Panc1 (cell line): ENCODE measurements around the gene SAP30. TPM values are rescaled to one million over a fixed set of nuclear protein-coding genes. Genes with fewer than 3 reads are reported as not detected.
A peak's percentile ranks its signal among the peaks of the same experiment; 100 is the strongest.

Experiments used
- ATAC-seq: fragments of 200-7000 bp; cut with Tn5 transposase; 2 replicates; pipeline ENCODE4 v1.9.1; 2020; ENCODE audit warnings: mild to moderate bottlenecking, moderate library complexity
- BruUV-seq: library from RNA; stranded (reverse); fragments of 400-500 nt; replicated peaks from 2 replicates; lab custom pipeline; 2021; lab: Mats Ljungman, UMichigan
- CTCF ChIA-PET: fragments of 300-600 bp; sonication (Branson Sonifier 250); formaldehyde crosslinking; loops from one replicate; lab custom pipeline; 2022; ENCODE audit warnings: antibody characterized with exemption; lab: Charles Lee
- POLR2A ChIA-PET: fragments of 300-600 bp; sonication (Branson Sonifier 250); formaldehyde crosslinking; loops from one replicate; lab custom pipeline; 2022; ENCODE audit warnings: antibody characterized with exemption; lab: Charles Lee
- DNase-seq: peaks from one replicate; pipeline ENCODE4 v3.0.0-alpha.2; 2010; ENCODE audit warnings: low read depth, low spot score
- H3K27ac ChIP-seq: 2 replicates; pipeline ENCODE4 v1.5.1; 2011; ENCODE audit warnings: mild to moderate bottlenecking, low read length, inconsistent platforms
- H3K27me3 ChIP-seq: fragments of 200-500 bp; sonication (Bioruptor generic); 2 replicates; pipeline ENCODE4 v1.6.0; 2014; ENCODE audit warnings: low read length, inconsistent platforms; ENCODE audit not compliant: control insufficient read depth, insufficient read depth
- H3K36me3 ChIP-seq: fragments of 200-500 bp; sonication (Bioruptor generic); 2 replicates; pipeline ENCODE4 v1.5.1; 2014; ENCODE audit warnings: inconsistent platforms, mild to moderate bottlenecking, low read length, moderate library complexity; ENCODE audit not compliant: control insufficient read depth, insufficient read depth
- H3K4me1 ChIP-seq: 2 replicates; pipeline ENCODE4 v1.5.1; 2011; ENCODE audit warnings: inconsistent platforms, mild to moderate bottlenecking, low read length, moderate library complexity; ENCODE audit not compliant: control insufficient read depth, insufficient read depth
- H3K4me3 ChIP-seq, 2 experiments: 2 replicates each; pipeline ENCODE4 v1.5.1; 2011 to 2012; ENCODE audit warnings: low read depth in 2 of 2, low read length in 2 of 2, mild to moderate bottlenecking in 2 of 2, inconsistent platforms in 1 of 2, moderate library complexity in 1 of 2
- H3K9me3 ChIP-seq: fragments of 200-500 bp; sonication (Bioruptor generic); 2 replicates; pipeline ENCODE4 v1.5.1; 2014; ENCODE audit warnings: low read depth, mild to moderate bottlenecking, inconsistent platforms, low read length, moderate library complexity; ENCODE audit not compliant: control insufficient read depth, insufficient read depth
- CTCF ChIP-seq: fragments of 450-650 bp; IDR thresholded peaks from 2 replicates; pipeline ENCODE4 v1.5.1; 2017; ENCODE audit warnings: mild to moderate bottlenecking
- POLR2AphosphoS5 ChIP-seq: IDR thresholded peaks from 2 replicates; pipeline ENCODE4 v1.6.1; 2012; ENCODE audit warnings: mild to moderate bottlenecking, low read depth, low read length, moderate library complexity
- SIN3A ChIP-seq: IDR thresholded peaks from 2 replicates; pipeline ENCODE4 v1.6.1; 2012; ENCODE audit warnings: low read depth, mild to moderate bottlenecking, low read length, moderate library complexity, borderline replicate concordance; ENCODE audit not compliant: insufficient read depth
- TCF7L2 ChIP-seq: IDR thresholded peaks from 2 replicates; pipeline ENCODE4 v1.6.1; 2011; ENCODE audit warnings: mild to moderate bottlenecking, low read depth, low read length, inconsistent platforms
- in situ Hi-C: cut with HindIII; loops from 2 replicates; pipeline ENCODE4 v1.10.0; 2016; ENCODE audit warnings: low sequenced_read_pairs, low pct_unique_long_range_greater_than_20kb
- intact Hi-C: fragments of 100-400 bp; cut with micrococcal nuclease; formaldehyde crosslinking; loops from one replicate; pipeline ENCODE4 v1.10.0; 2022; ENCODE audit not compliant: unreplicated experiment
- total RNA-seq: library from RNA; stranded (reverse); gene quantifications from one replicate; pipeline ENCODE4 v1.2.1, GENCODE V29; 2021; ENCODE audit not compliant: unreplicated experiment
- TF ChIP-seq, protein P1 (sequence below), 2 experiments: IDR thresholded peaks; 2 replicates each; pipeline ENCODE4 v1.6.1; 2011 to 2012; ENCODE audit warnings: low read depth in 2 of 2, control low read depth in 1 of 2, low read length in 1 of 2, mild to moderate bottlenecking in 1 of 2, moderate library complexity in 1 of 2; ENCODE audit not compliant: insufficient read depth in 1 of 2

SAP30 gene
- total RNA-seq, 1 experiment from 2014 or later = 23.4 TPM

GRCh38 chr4:173371292-173372192 lies 788 bp downstream of the SAP30 start:
- intact Hi-C loops = loop anchor here (5.0 kb wide), 1 partner anchor 46 kb away; no protein-coding TSS in a partner anchor
- POLR2A ChIA-PET = interaction anchor here (1.2 to 3.1 kb wide), 2 partner anchors 34 to 37 kb away, joined by 4 to 19 read pairs; partner anchors contain the start of gene HMGB2
- no TSS peak for BruUV-seq

DNA sequence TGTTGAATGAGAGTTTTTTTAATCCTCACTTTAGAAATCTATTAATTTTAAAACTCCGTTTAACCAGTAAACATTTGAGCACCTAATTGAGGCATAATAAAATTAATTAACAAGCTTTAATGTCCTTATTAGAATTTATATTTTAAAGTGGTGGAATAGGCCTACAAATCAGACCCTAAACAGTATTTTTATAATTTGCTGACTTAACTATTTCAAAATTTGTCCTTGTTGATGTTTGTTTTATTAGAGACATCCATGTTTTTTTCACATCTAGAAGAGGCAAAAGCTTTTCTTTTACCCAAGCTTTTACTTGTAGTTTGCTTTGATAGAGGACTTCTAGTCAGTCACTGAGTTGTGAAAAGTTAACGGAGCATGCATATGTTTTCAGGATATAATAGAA lies 3.8 kb downstream of the SAP30 start:
- no TSS peak for BruUV-seq
- Histone ChIP-seq H3K4me1 (no peaks in the 10 kb centered on the region), H3K36me3 (peaks cover 10% of the 10 kb centered on the region), H3K4me3 (no peak overlapping the region), H3K27me3 (no peaks in the 10 kb centered on the region), H3K27ac (no peak overlapping the region), H3K9me3 (no peaks in the 10 kb centered on the region)
- ChIA-PET CTCF (no interaction called here), POLR2A (no interaction called here)
- no peak for ATAC-seq
- TF ChIP-seq POLR2AphosphoS5 (no peak), TCF7L2 (no peak), CTCF (no peak), SIN3A (no peak)
- TF ChIP-seq, protein P1, sequence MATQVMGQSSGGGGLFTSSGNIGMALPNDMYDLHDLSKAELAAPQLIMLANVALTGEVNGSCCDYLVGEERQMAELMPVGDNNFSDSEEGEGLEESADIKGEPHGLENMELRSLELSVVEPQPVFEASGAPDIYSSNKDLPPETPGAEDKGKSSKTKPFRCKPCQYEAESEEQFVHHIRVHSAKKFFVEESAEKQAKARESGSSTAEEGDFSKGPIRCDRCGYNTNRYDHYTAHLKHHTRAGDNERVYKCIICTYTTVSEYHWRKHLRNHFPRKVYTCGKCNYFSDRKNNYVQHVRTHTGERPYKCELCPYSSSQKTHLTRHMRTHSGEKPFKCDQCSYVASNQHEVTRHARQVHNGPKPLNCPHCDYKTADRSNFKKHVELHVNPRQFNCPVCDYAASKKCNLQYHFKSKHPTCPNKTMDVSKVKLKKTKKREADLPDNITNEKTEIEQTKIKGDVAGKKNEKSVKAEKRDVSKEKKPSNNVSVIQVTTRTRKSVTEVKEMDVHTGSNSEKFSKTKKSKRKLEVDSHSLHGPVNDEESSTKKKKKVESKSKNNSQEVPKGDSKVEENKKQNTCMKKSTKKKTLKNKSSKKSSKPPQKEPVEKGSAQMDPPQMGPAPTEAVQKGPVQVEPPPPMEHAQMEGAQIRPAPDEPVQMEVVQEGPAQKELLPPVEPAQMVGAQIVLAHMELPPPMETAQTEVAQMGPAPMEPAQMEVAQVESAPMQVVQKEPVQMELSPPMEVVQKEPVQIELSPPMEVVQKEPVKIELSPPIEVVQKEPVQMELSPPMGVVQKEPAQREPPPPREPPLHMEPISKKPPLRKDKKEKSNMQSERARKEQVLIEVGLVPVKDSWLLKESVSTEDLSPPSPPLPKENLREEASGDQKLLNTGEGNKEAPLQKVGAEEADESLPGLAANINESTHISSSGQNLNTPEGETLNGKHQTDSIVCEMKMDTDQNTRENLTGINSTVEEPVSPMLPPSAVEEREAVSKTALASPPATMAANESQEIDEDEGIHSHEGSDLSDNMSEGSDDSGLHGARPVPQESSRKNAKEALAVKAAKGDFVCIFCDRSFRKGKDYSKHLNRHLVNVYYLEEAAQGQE (IDR thresholded peaks at IDR 0.05; ENCODE audit: insufficient read depth in 1 of 2, low read depth in 2 of 2, low read length in 1 of 2) = no peak
- intact Hi-C loops = loop anchor here (5.0 kb wide), 1 partner anchor 43 kb away; no protein-coding TSS in a partner anchor
- no peak for DNase-seq
- in situ Hi-C loops = no loop called here

More at GRCh38 chr4:173371292-173372192, 788 bp downstream of the SAP30 start:
- Histone ChIP-seq H3K4me3 (peak overlapping the region; percentile 77 to 99), H3K27me3 (no peaks in the 10 kb centered on the region), H3K36me3 (peaks cover 10% of the 10 kb centered on the region), H3K27ac (peak overlapping the region; percentile 82), H3K4me1 (no peaks in the 10 kb centered on the region), H3K9me3 (no peaks in the 10 kb centered on the region)
- DNase-seq (no peak), ATAC-seq (peak; percentile 34)
- in situ Hi-C loops = no loop called here
- CTCF ChIA-PET = interaction anchor here (0.6 kb wide), 1 partner anchor 25 kb away, joined by 3 read pairs; no protein-coding TSS in a partner anchor
- no peak for TF ChIP-seq CTCF
- no peak for TF ChIP-seq TCF7L2
- TF ChIP-seq SIN3A = no peak
- TF ChIP-seq, protein P1 (IDR thresholded peaks at IDR 0.05; ENCODE audit: insufficient read depth in 1 of 2, low read depth in 2 of 2, low read length in 1 of 2) = no peak
- no peak for TF ChIP-seq POLR2AphosphoS5
